Mesendoderm (in vitro differentiated cells): ENCODE measurements around the gene TRMT1L. TPM values are rescaled to one million over a fixed set of nuclear protein-coding genes. Genes with fewer than 3 reads are reported as not detected.
A peak's percentile ranks its signal among the peaks of the same experiment; 100 is the strongest.
"Not testable (repeated sequence)": the region's sequence is repeated elsewhere in the genome, so short reads cannot be mapped to it uniquely, and the experiment has no call there.

Experiments
- DNase-seq: peaks from one replicate; pipeline ENCODE4 v3.0.0; 2013
- H2AK5ac ChIP-seq: 2 replicates; pipeline ENCODE4 v1.6.1; 2013; ENCODE audit warnings: low read length, inconsistent platforms
- H2BK120ac ChIP-seq: 2 replicates; pipeline ENCODE4 v1.6.1; 2013; ENCODE audit warnings: low read depth, mild to moderate bottlenecking, low read length, moderate library complexity, mixed read lengths
- H2BK15ac ChIP-seq: replicated peaks from 2 replicates; pipeline ENCODE4 v1.6.1; 2013; ENCODE audit warnings: low read depth, mild to moderate bottlenecking, moderate library complexity
- H2BK5ac ChIP-seq: 2 replicates; pipeline ENCODE4 v1.6.1; 2013; ENCODE audit warnings: low read length, inconsistent platforms
- H3K18ac ChIP-seq: 2 replicates; pipeline ENCODE4 v1.6.1; 2013; ENCODE audit warnings: mild to moderate bottlenecking, low read length, mixed read lengths
- H3K23ac ChIP-seq: one replicate; pipeline ENCODE4 v1.6.1; 2013; ENCODE audit warnings: low read length
- H3K27ac ChIP-seq: 2 replicates; pipeline ENCODE4 v1.5.1; 2013; ENCODE audit warnings: low read depth, mild to moderate bottlenecking, inconsistent platforms, low read length, moderate library complexity
- H3K27me3 ChIP-seq: 2 replicates; pipeline ENCODE4 v1.6.1; 2013; ENCODE audit warnings: low read length, control low read depth, mild to moderate bottlenecking, inconsistent platforms; ENCODE audit not compliant: insufficient read depth, poor library complexity
- H3K36me3 ChIP-seq: 2 replicates; pipeline ENCODE4 v1.6.1; 2013; ENCODE audit warnings: low read length, inconsistent platforms; ENCODE audit not compliant: control insufficient read depth, insufficient read depth
- H3K4ac ChIP-seq: one replicate; pipeline ENCODE4 v1.6.1; 2013; ENCODE audit warnings: low read depth, mild to moderate bottlenecking, low read length, moderate library complexity
- H3K4me1 ChIP-seq: 2 replicates; pipeline ENCODE4 v1.6.1; 2013; ENCODE audit warnings: low read depth, low read length, inconsistent platforms; ENCODE audit not compliant: control insufficient read depth
- H3K4me2 ChIP-seq: 2 replicates; pipeline ENCODE4 v1.6.1; 2013; ENCODE audit warnings: low read length
- H3K4me3 ChIP-seq: 2 replicates; pipeline ENCODE4 v1.5.1; 2013; ENCODE audit warnings: mild to moderate bottlenecking, low read length
- H3K56ac ChIP-seq: one replicate; pipeline ENCODE4 v1.6.1; 2013; ENCODE audit warnings: low read length
- H3K79me1 ChIP-seq: 2 replicates; pipeline ENCODE4 v1.6.1; 2013; ENCODE audit warnings: low read length, inconsistent platforms
- H3K79me2 ChIP-seq: 2 replicates; pipeline ENCODE4 v1.6.1; 2013; ENCODE audit warnings: mild to moderate bottlenecking, low read length; ENCODE audit not compliant: control insufficient read depth, insufficient read depth
- H3K9ac ChIP-seq: 2 replicates; pipeline ENCODE4 v1.6.1; 2013; ENCODE audit warnings: low read length, inconsistent platforms
- H4K5ac ChIP-seq: one replicate; pipeline ENCODE4 v1.6.1; 2013; ENCODE audit warnings: low read length
- H4K8ac ChIP-seq: one replicate; pipeline ENCODE4 v1.6.1; 2013; ENCODE audit warnings: low read depth, mild to moderate bottlenecking, control low read depth, low read length, moderate library complexity
- WGBS: extraction: QIAGEN DNeasy Blood & Tissue Kit; methylation state at CpG from one replicate; pipeline ENCODE4 v1.1.7; 2013; ENCODE audit warnings: low lambda C conversion rate, missing lambda C conversion rate; ENCODE audit not compliant: insufficient coverage; ENCODE audit errors: extremely low coverage; 5-methylcytosine and 5-hydroxymethylcytosine counted together
- polyA plus RNA-seq, 2 experiments: library from polyadenylated mRNA; stranded (reverse); fragments of 200-250 nt; gene quantifications; one replicate each; pipeline ENCODE4 v1.2.3, GENCODE V29; 2013

TRMT1L gene
- polyA plus RNA-seq (2013, experiment 1 of 2) = 9.9 TPM
- polyA plus RNA-seq (2013, experiment 2 of 2) = 10.1 TPM

- H3K36me3 ChIP-seq = no peaks in the 10 kb centered on the region
- H3K4me1 ChIP-seq = no peaks in the 10 kb centered on the region
- no peak within 1 kb of the TSS for H2AK5ac ChIP-seq
- no CpG with 5 or more reads among the region's 63 CpGs for WGBS
- H2BK120ac ChIP-seq = no peak within 1 kb of the TSS
- H2BK15ac ChIP-seq = no peak within 1 kb of the TSS
- H2BK5ac ChIP-seq = no peak within 1 kb of the TSS
- peak within 1 kb of the TSS; percentile 89 for H3K4me2 ChIP-seq
- H3K9ac ChIP-seq = peak within 1 kb of the TSS; percentile 96
- H3K27ac ChIP-seq = peak within 1 kb of the TSS; percentile 85
- peak within 1 kb of the TSS; percentile 90 for H4K8ac ChIP-seq
- no peaks in the 10 kb centered on the region for H3K79me2 ChIP-seq
- peak within 1 kb of the TSS; percentile 40 for H3K4ac ChIP-seq
- H4K5ac ChIP-seq = no peak within 1 kb of the TSS
- no peaks in the 10 kb centered on the region for H3K27me3 ChIP-seq
- H3K4me3 ChIP-seq = peak within 1 kb of the TSS; percentile 95
- peak within 1 kb of the TSS; percentile 97 for H3K56ac ChIP-seq
- no peaks in the 10 kb centered on the region for H3K79me1 ChIP-seq
- DNase-seq = peak; percentile 100
- peak within 1 kb of the TSS; percentile 42 for H3K18ac ChIP-seq
- H3K23ac ChIP-seq = no peak within 1 kb of the TSS
Measured at GRCh38 chr1:185156854-185157598, at the start of gene TRMT1L, which contains the start of gene SWT1. Gene TRMT1L, minus strand, starts transcription at chr1:185156953. Its CDS starts 241 bp downstream, at chr1:185156712. Gene SWT1, plus strand, starts transcription at chr1:185157167. Its CDS starts 3,675 bp downstream, at chr1:185160842.

- no peak overlapping the region for H3K18ac ChIP-seq
- H2BK15ac ChIP-seq = no peak overlapping the region
- peak; percentile 32 for DNase-seq
- no peaks in the 10 kb centered on the region for H3K79me2 ChIP-seq
- H3K56ac ChIP-seq = no peak overlapping the region
- no peak overlapping the region for H3K4ac ChIP-seq
- no peaks in the 10 kb centered on the region for H3K79me1 ChIP-seq
- H4K8ac ChIP-seq = no peak overlapping the region
- no peak overlapping the region for H3K9ac ChIP-seq
- no CpG with 5 or more reads among the region's 8 CpGs for WGBS
- H2BK5ac ChIP-seq = no peak overlapping the region
- no peaks in the 10 kb centered on the region for H3K36me3 ChIP-seq
- no peak overlapping the region for H3K4me3 ChIP-seq
- no peak overlapping the region for H3K23ac ChIP-seq
- no peak overlapping the region for H2AK5ac ChIP-seq
- no peaks in the 10 kb centered on the region for H3K27me3 ChIP-seq
- no peaks in the 10 kb centered on the region for H3K4me1 ChIP-seq
- no peak overlapping the region for H3K4me2 ChIP-seq
- no peak overlapping the region for H4K5ac ChIP-seq
- H3K27ac ChIP-seq = no peak overlapping the region
- no peak overlapping the region for H2BK120ac ChIP-seq
Measured at GRCh38 chr1:185200889-185201288, 44.1 kb upstream of the TRMT1L start.

GRCh38 chr1:185198712-185199111, 42.0 kb upstream of the TRMT1L start:
- not testable (repeated sequence) for H2BK120ac ChIP-seq, H3K9ac ChIP-seq, H2BK5ac ChIP-seq, H3K56ac ChIP-seq, H3K27ac ChIP-seq, H3K18ac ChIP-seq, H4K8ac ChIP-seq, H4K5ac ChIP-seq, H3K79me2 ChIP-seq, H3K4me2 ChIP-seq, H3K4me1 ChIP-seq, H2BK15ac ChIP-seq, H3K27me3 ChIP-seq, H3K36me3 ChIP-seq, H3K23ac ChIP-seq, H2AK5ac ChIP-seq, H3K4ac ChIP-seq, H3K79me1 ChIP-seq, H3K4me3 ChIP-seq, DNase-seq
- no CpG with 5 or more reads among the region's 4 CpGs for WGBS

- Histone ChIP-seq H3K4me2 (no peak overlapping the region), H3K56ac (no peak overlapping the region), H3K27ac (no peak overlapping the region), H3K27me3 (no peaks in the 10 kb centered on the region), H3K18ac (no peak overlapping the region), H2BK120ac (no peak overlapping the region), H3K4me1 (no peaks in the 10 kb centered on the region), H2BK15ac (no peak overlapping the region), H2AK5ac (no peak overlapping the region), H3K9ac (no peak overlapping the region), H4K8ac (no peak overlapping the region), H3K36me3 (no peaks in the 10 kb centered on the region), H2BK5ac (no peak overlapping the region), H4K5ac (no peak overlapping the region), H3K79me2 (no peaks in the 10 kb centered on the region), H3K23ac (no peak overlapping the region), H3K79me1 (no peaks in the 10 kb centered on the region), H3K4me3 (no peak overlapping the region), H3K4ac (no peak overlapping the region)
- no peak for DNase-seq
- WGBS = no CpG with 5 or more reads among the region's 1 CpG
Measured at GRCh38 chr1:185193756-185194155, 37.0 kb upstream of the TRMT1L start.

GRCh38 chr1:185170291-185170848, 13.6 kb upstream of the TRMT1L start:
- Histone ChIP-seq H2AK5ac (no peak overlapping the region), H2BK5ac (no peak overlapping the region), H3K4me1 (no peaks in the 10 kb centered on the region), H3K27ac (no peak overlapping the region), H3K36me3 (no peaks in the 10 kb centered on the region), H4K5ac (no peak overlapping the region), H3K4ac (no peak overlapping the region), H3K79me1 (no peaks in the 10 kb centered on the region), H3K4me3 (no peak overlapping the region), H3K9ac (peak overlapping the region; percentile 41), H3K23ac (no peak overlapping the region), H3K4me2 (peak overlapping the region; percentile 32), H3K56ac (peak overlapping the region; percentile 74), H2BK120ac (no peak overlapping the region), H3K18ac (no peak overlapping the region), H3K79me2 (no peaks in the 10 kb centered on the region), H4K8ac (no peak overlapping the region), H2BK15ac (no peak overlapping the region), H3K27me3 (no peaks in the 10 kb centered on the region)
- peak; percentile 84 for DNase-seq
- no CpG with 5 or more reads among the region's 5 CpGs for WGBS
